Adipocyte (in vitro differentiated cells): ENCODE data around the gene KRT7.
"Not testable (repeated sequence)": the region's sequence is repeated elsewhere in the genome, so short reads cannot be mapped to it uniquely, and the experiment has no call there.

ENCODE experiments used
- DNase-seq: peaks from one replicate; pipeline ENCODE4 v3.0.0-alpha.2; 2015; ENCODE audit warnings: low read depth
- H3K27me3 ChIP-seq: replicated peaks from 2 replicates; pipeline ENCODE4 v1.7.0; 2013; ENCODE audit warnings: mild to moderate bottlenecking, low read length, moderate library complexity; ENCODE audit not compliant: control insufficient read depth, insufficient read depth
- H3K36me3 ChIP-seq: 2 replicates; pipeline ENCODE4 v1.7.0; 2013; ENCODE audit warnings: low read length, mild to moderate bottlenecking, moderate library complexity; ENCODE audit not compliant: control insufficient read depth, insufficient read depth, severe bottlenecking
- H3K4me1 ChIP-seq: 2 replicates; pipeline ENCODE4 v1.7.0; 2013; ENCODE audit warnings: mild to moderate bottlenecking, low read length, moderate library complexity; ENCODE audit not compliant: control insufficient read depth, insufficient read depth
- H3K4me3 ChIP-seq: 2 replicates; pipeline ENCODE4 v1.7.0; 2013; ENCODE audit warnings: mild to moderate bottlenecking, low read length, moderate library complexity
- H3K9ac ChIP-seq: 2 replicates; pipeline ENCODE4 v1.7.0; 2013; ENCODE audit warnings: mild to moderate bottlenecking, low read length, moderate library complexity
- H3K9me3 ChIP-seq: 2 replicates; pipeline ENCODE4 v1.7.0; 2013; ENCODE audit warnings: mild to moderate bottlenecking, low read length, moderate library complexity; ENCODE audit not compliant: control insufficient read depth

KRT7 gene

DNA sequence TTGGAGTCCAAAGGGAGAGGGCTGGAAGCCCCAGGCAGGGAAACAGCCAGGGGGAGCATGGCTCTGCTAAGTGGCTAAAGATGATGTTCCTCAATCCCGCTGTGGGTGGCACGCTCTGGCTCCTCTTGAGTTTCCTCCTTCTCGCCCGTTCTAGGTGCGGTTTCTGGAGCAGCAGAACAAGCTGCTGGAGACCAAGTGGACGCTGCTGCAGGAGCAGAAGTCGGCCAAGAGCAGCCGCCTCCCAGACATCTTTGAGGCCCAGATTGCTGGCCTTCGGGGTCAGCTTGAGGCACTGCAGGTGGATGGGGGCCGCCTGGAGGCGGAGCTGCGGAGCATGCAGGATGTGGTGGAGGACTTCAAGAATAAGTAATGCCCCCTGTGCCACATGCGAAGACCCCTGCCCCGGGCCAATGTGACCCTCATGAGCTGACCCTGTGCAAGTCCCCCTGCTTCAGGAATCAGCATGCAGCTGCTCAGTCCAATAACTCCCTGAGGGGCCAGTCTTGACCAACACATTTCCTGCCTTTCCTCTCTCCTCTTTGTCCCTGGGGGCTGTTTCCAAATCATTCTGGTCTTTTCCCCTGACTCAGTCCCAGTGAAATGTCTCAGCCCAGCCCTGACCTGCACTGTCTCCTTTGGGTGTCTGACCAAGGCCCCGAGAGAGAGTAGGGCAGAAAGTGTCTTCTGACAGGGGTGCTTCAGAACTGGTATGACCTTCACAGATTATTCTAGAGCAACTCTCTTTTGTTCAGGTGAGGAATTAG, 2.1 kb downstream of the KRT7 start:
- no peak overlapping the region for H3K9ac ChIP-seq
- H3K27me3 ChIP-seq, result no peaks in the 10 kb centered on the region
- DNase-seq, result peak; percentile 34
- no peaks in the 10 kb centered on the region for H3K9me3 ChIP-seq
- H3K4me3 ChIP-seq, result no peak overlapping the region
- peaks cover 57% of the 10 kb centered on the region for H3K4me1 ChIP-seq
- peaks cover 4% of the 10 kb centered on the region for H3K36me3 ChIP-seq

DNA sequence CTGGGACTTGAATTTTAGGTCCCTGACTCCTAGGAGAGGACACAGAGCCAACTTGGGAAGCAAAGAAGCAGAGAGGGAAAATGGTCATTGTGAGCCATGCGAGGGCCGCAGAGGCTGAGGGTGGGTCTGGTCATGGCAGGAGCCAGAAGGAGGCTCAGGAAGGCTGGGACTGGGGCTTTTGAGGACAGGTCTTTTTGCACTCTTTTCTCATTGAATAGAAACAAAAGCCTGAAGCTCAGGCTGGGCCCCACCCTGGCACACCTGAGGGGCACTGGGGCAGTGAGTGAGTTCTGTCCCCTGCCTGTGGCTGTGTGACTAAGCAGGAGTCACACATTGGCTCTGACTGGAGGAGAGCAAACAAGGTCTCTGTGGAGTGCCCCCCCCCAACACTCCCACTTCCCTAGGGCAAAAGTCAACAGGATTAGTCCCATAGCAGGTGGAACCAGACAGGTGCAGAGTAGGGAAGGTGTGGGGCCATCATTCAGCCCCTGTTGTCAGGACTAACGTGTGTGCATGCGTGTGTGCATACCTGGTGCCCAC, 2.8 kb downstream of the KRT7 start:
- Histone ChIP-seq H3K4me1 (peaks cover 50% of the 10 kb centered on the region), H3K27me3 (no peaks in the 10 kb centered on the region), H3K9me3 (no peaks in the 10 kb centered on the region), H3K36me3 (peaks cover 4% of the 10 kb centered on the region), H3K9ac (no peak overlapping the region), H3K4me3 (no peak overlapping the region)
- DNase-seq, result no peak

DNA sequence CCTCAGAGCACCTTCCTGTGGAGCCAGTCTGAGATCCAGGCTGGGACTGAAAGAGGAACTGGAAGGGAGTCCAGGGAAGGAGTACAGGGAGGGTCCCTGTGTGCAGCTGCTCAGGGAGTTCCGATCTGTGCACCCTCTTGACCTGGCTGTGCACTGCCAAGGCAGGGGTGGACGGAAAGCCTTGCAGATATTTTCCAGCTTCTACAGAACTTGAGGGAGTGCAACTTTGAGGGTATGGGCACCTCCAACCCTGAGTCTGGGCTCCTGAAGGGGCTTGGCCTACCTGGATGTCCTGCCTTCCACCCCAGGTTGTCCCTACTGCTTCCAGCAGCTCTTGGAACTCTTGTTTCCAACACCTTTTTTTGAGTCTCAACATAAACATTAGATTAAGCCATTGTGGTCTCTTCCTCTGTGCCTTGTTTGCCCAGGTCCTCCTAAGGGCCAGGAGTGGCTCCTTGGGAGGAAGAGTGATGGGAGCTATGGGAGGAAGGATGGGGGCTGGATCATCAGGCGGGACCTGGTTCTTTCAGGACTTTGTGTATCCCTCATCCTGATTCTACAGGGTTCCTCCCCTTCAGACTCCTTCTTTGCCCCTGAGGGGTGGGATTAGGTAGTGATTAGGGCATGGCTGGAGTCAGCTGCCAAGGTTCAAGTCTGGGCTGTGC, 3.5 kb downstream of the KRT7 start:
- Histone ChIP-seq H3K4me1 (peaks cover 43% of the 10 kb centered on the region), H3K36me3 (peaks cover 4% of the 10 kb centered on the region), H3K27me3 (no peaks in the 10 kb centered on the region), H3K9me3 (no peaks in the 10 kb centered on the region), H3K9ac (no peak overlapping the region), H3K4me3 (no peak overlapping the region)
- no peak for DNase-seq

DNA sequence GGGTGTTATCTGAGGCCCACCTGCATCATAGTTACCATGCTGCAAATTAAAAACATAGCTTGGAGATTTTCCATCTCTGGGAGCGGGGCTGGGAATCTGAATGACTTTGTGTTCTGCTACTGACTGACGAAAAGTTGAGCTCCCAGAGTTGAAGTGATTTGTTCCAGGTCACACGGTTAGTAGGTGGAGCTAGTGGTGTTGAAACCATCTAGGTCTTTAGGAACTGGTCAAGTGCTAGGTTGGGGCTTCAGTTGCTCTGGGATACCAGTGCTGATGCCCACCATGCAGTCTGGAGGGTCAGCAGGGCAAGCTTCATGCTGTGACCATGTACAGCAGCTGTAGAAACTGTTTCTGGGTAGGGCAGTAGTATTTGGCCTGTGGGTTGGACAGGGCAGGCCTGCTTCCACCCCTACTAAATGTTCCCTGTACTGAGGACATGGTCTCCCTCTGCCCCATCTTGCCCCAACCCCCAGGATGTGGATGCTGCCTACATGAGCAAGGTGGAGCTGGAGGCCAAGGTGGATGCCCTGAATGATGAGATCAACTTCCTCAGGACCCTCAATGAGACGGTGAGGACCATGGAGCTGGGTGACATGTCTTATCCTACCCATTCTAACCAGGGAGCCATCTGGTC, 5.3 kb downstream of the KRT7 start:
- Histone ChIP-seq H3K36me3 (peaks cover 4% of the 10 kb centered on the region), H3K9me3 (no peaks in the 10 kb centered on the region), H3K4me3 (no peak overlapping the region), H3K9ac (no peak overlapping the region), H3K27me3 (no peaks in the 10 kb centered on the region), H3K4me1 (peaks cover 37% of the 10 kb centered on the region)
- DNase-seq, result no peak

DNA sequence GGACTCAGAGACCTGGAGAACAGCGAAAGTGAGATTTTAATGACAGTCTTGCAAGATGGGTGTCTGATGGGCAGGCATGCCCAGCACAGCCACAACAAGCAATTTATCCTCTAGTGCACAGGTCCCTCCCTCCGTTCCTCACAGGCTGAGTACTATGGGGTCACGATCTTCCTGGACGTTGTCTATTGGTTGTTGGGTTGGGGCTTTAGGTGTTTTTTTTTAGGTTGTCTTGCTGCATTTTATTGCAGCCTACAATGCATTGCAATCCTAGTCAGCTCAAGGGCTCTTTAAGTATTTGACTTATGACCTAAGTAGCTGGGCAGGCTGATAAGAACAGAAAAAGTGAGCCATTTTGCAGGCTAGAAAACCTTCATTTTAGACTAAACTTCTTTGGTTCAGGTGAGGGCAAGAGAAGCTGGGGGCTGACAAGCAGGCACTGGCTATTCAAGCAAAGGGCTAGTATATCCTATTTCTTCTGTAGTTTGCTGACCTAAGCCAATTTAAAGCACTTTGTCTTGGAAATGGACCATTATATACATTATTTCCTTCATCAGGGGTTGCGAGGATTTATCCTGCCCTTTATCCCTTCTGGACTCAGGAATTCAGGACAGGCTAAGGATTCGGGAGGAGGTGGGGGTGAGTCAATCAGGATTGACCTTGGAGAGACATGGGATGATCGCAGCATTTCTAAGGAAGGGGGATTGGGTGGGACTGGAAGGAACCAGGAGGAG, 6.0 kb downstream of the KRT7 start:
- Histone ChIP-seq H3K4me1 (peaks cover 45% of the 10 kb centered on the region), H3K4me3 (no peak overlapping the region), H3K9me3 (no peaks in the 10 kb centered on the region), H3K27me3 (no peaks in the 10 kb centered on the region), H3K9ac (no peak overlapping the region), H3K36me3 (peaks cover 4% of the 10 kb centered on the region)
- DNase-seq, result no peak

DNA sequence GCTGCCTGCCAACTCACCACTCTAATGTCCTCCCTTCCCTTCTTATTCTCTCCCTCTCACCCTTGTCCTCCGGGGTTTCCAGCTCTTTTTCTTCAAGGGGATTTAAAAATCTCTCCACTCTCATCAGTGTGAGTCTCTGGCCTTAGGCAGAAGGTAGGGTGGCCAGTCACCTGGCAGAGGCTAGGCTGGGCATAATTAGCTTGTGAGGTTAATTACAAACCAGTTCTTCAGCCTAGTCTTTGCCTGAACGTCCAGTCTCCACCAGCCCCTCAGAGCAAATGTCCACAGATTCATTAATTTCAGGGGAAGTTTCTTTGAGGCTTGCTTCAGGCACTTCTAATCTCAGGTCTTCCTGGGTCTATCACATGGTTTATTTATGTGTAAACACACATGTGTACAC, 6.7 kb downstream of the KRT7 start:
- H3K9ac ChIP-seq, result no peak overlapping the region
- no peak overlapping the region for H3K4me3 ChIP-seq
- H3K9me3 ChIP-seq, result no peaks in the 10 kb centered on the region
- H3K4me1 ChIP-seq, result peaks cover 49% of the 10 kb centered on the region
- no peaks in the 10 kb centered on the region for H3K27me3 ChIP-seq
- peaks cover 4% of the 10 kb centered on the region for H3K36me3 ChIP-seq
- no peak for DNase-seq

DNA sequence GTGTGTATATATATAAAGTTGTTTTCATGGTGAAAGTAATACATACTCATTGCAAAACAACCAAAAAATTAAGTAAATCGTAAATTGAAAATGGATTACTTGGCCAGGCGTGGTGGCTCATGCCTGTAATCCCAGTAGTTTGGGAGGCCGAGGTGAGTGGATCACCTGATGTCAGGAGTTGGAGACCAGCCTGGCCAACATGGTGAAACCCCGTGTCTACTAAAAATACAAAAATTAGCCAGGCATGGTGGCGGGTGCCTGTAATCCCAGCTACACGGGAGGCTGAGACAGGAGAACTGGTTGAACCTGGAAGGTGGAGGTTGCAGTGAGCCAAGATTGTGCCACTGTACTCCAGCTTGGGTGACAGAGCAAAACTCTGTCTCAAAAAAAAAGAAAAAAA, 7.2 kb downstream of the KRT7 start:
- H3K4me1 ChIP-seq, result peaks cover 44% of the 10 kb centered on the region
- not testable (repeated sequence) for H3K27me3 ChIP-seq, H3K4me3 ChIP-seq, H3K9me3 ChIP-seq, H3K9ac ChIP-seq, H3K36me3 ChIP-seq, DNase-seq

DNA sequence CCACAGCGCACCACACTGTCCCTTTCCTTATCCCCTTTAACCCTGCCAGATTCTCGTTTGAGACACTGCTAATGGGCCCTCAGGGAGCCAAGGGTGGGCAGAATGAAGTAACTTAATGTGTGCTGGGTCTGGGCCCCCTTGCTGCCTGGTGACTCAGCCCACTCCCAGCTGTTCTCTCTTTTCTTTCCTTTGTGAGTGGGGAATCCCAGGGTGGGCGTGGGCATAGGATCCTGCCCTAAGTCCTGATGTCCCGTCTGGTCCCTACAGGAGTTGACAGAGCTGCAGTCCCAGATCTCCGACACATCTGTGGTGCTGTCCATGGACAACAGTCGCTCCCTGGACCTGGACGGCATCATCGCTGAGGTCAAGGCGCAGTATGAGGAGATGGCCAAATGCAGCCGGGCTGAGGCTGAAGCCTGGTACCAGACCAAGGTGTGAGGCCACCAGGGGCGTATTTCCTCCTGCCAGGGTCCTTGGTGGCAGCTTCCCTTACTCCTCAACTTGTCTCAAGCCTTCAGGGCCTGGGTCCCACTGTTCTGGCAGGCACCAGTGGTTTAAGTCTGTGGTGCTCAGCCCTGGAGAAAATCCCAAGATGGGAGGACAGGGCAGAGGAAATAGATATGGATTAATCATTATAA, 8.3 kb downstream of the KRT7 start:
- DNase-seq, result no peak
- Histone ChIP-seq H3K36me3 (no peaks in the 10 kb centered on the region), H3K4me3 (no peak overlapping the region), H3K4me1 (peaks cover 39% of the 10 kb centered on the region), H3K9ac (no peak overlapping the region), H3K9me3 (no peaks in the 10 kb centered on the region), H3K27me3 (no peaks in the 10 kb centered on the region)

DNA sequence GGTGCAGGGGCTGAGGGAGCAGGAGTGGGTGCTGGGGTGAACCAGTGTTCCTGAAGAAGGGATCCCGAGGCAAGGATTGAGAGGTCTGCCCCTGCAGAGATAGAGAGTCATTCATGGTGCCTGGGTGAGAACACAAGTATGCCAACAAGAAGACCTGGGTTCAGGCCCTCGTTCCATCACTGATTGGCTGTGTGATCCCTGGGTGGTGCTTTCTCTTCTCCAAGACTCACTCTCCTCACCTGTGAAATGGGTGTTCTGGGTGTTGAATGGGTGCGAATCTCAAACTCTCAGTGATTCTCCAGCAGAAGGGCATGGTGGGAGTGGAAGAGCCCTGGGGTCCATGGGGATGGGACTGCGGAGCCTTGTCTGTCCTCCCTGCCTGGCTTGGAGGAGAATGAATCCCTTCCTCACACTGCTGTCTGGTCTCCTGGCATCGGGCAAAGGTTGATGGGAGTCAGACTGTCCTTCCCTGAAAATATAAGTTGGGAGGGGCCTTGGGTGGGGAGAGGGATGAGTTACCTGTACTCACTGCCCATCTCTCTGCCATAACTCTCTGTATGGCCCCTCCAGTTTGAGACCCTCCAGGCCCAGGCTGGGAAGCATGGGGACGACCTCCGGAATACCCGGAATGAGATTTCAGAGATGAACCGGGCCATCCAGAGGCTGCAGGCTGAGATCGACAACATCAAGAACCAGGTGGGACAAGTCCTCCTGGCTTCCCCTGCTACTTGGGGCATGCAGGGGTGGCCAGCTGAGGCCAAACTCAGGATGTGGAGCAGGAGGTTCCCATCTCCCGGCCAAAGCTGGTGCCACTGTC, 9.6 kb downstream of the KRT7 start:
- peaks cover 47% of the 10 kb centered on the region for H3K4me1 ChIP-seq
- H3K4me3 ChIP-seq, result no peak overlapping the region
- H3K36me3 ChIP-seq, result no peaks in the 10 kb centered on the region
- H3K9ac ChIP-seq, result no peak overlapping the region
- no peak for DNase-seq
- no peaks in the 10 kb centered on the region for H3K9me3 ChIP-seq
- no peaks in the 10 kb centered on the region for H3K27me3 ChIP-seq

DNA sequence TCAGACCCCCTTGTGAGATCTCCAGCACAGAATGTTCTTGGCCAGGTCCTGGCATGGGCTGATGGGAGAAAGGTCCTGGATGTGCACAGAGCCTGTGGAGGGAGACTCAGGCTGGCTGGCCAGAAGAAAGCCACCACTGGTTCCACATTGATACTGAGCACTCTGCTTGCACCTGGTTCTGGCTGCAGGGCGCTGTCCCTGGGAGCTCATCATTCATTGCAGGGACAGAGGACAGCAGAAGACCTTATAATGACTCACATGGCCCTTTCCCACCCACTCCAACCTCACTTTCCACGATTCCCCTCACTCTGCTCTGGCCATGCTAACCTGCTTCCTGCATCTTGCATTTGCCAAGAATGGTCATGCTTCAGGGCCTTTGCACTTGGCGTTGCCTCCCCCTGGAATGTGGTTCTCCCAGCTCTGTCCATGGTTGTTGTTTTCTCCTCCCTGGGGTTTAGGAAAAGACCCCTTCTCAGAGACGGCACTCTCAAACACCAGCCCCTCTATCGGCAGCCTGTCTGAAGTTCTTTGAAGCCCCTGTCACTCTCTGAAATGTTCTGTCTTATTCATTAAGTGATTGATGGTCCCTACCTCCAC, 10.3 kb downstream of the KRT7 start:
- H3K9ac ChIP-seq, result peak overlapping the region; percentile 23
- no peaks in the 10 kb centered on the region for H3K9me3 ChIP-seq
- H3K36me3 ChIP-seq, result no peaks in the 10 kb centered on the region
- peaks cover 44% of the 10 kb centered on the region for H3K4me1 ChIP-seq
- DNase-seq, result peak; percentile 73
- no peak overlapping the region for H3K4me3 ChIP-seq
- no peaks in the 10 kb centered on the region for H3K27me3 ChIP-seq
